H9 (cell line): Measurements from ENCODE around the gene ARHGAP10. TPM values are rescaled to one million over a fixed set of nuclear protein-coding genes. Genes with fewer than 3 reads are reported as not detected.
A peak's percentile ranks its signal among the peaks of the same experiment; 100 is the strongest.

Experiments used
- DNase-seq: peaks from one replicate; pipeline ENCODE4 v3.0.0-alpha.2; 2017
- H2AFZ ChIP-seq: one replicate; pipeline ENCODE4 v1.6.1; 2013; ENCODE audit warnings: mild to moderate bottlenecking, low read length, control low read depth, moderate library complexity
- H2AK5ac ChIP-seq: 2 replicates; pipeline ENCODE4 v1.6.1; 2013; ENCODE audit warnings: low read length, control low read depth, mixed read lengths; ENCODE audit not compliant: insufficient read length
- H2BK120ac ChIP-seq: one replicate; pipeline ENCODE4 v1.6.1; 2013; ENCODE audit warnings: low read depth, mild to moderate bottlenecking, low read length, control low read depth, inconsistent platforms; ENCODE audit not compliant: poor library complexity, severe bottlenecking
- H2BK12ac ChIP-seq: 2 replicates; pipeline ENCODE4 v1.6.1; 2013; ENCODE audit warnings: low read length, control low read depth, mixed read lengths, low read depth; ENCODE audit not compliant: insufficient read length
- H2BK15ac ChIP-seq: 2 replicates; pipeline ENCODE4 v1.6.1; 2013; ENCODE audit warnings: low read depth, low read length, control low read depth
- H2BK20ac ChIP-seq: one replicate; pipeline ENCODE4 v1.6.1; 2013; ENCODE audit warnings: low read depth, mild to moderate bottlenecking, low read length, control low read depth, inconsistent platforms; ENCODE audit not compliant: poor library complexity, severe bottlenecking
- H2BK5ac ChIP-seq: 2 replicates; pipeline ENCODE4 v1.6.1; 2013; ENCODE audit warnings: low read length, control low read depth, mixed read lengths; ENCODE audit not compliant: insufficient read length
- H3K14ac ChIP-seq: 2 replicates; pipeline ENCODE4 v1.6.1; 2013; ENCODE audit warnings: low read length, control low read depth; ENCODE audit not compliant: insufficient read depth
- H3K18ac ChIP-seq: 2 replicates; pipeline ENCODE4 v1.6.1; 2013; ENCODE audit warnings: low read depth, mild to moderate bottlenecking, mixed read lengths, low read length, control low read depth; ENCODE audit not compliant: insufficient read length
- H3K23ac ChIP-seq: 2 replicates; pipeline ENCODE4 v1.6.1; 2013; ENCODE audit warnings: low read length, control low read depth, mixed read lengths, low read depth; ENCODE audit not compliant: insufficient read length
- H3K23me2 ChIP-seq: 2 replicates; pipeline ENCODE4 v1.6.1; 2013; ENCODE audit warnings: low read depth, mild to moderate bottlenecking, mixed read lengths, low read length, control low read depth; ENCODE audit not compliant: insufficient read length, poor library complexity, severe bottlenecking
- H3K27ac ChIP-seq: 2 replicates; pipeline ENCODE4 v1.5.1; 2013; ENCODE audit warnings: low read length, control low read depth, mixed read lengths, low read depth; ENCODE audit not compliant: insufficient read length
- H3K27me3 ChIP-seq: 2 replicates; pipeline ENCODE4 v1.6.1; 2013; ENCODE audit warnings: low read length, control low read depth, inconsistent platforms; ENCODE audit not compliant: insufficient read depth
- H3K4ac ChIP-seq: 2 replicates; pipeline ENCODE4 v1.6.1; 2013; ENCODE audit warnings: low read depth, mild to moderate bottlenecking, control low read depth, inconsistent platforms, low read length, moderate library complexity
- H3K4me1 ChIP-seq: 2 replicates; pipeline ENCODE4 v1.6.1; 2013; ENCODE audit warnings: low read length, control low read depth, inconsistent platforms; ENCODE audit not compliant: insufficient read depth
- H3K4me2 ChIP-seq: 2 replicates; pipeline ENCODE4 v1.6.1; 2013; ENCODE audit warnings: low read length, control low read depth, mixed read lengths; ENCODE audit not compliant: insufficient read length, insufficient read depth
- H3K56ac ChIP-seq: 2 replicates; pipeline ENCODE4 v1.6.1; 2013; ENCODE audit warnings: low read depth, mild to moderate bottlenecking, mixed read lengths, low read length, control low read depth; ENCODE audit not compliant: insufficient read length
- H3K79me1 ChIP-seq: 2 replicates; pipeline ENCODE4 v1.6.1; 2013; ENCODE audit warnings: low read depth, mild to moderate bottlenecking, moderate library complexity, low read length, control low read depth, inconsistent platforms; ENCODE audit not compliant: insufficient read depth, poor library complexity, severe bottlenecking
- H3K79me2 ChIP-seq: 2 replicates; pipeline ENCODE4 v1.6.1; 2013; ENCODE audit warnings: low read length, control low read depth, inconsistent platforms; ENCODE audit not compliant: insufficient read depth
- H3K9ac ChIP-seq: 2 replicates; pipeline ENCODE4 v1.6.1; 2013; ENCODE audit warnings: low read length, control low read depth, mixed read lengths; ENCODE audit not compliant: insufficient read length; ENCODE audit errors: extremely low read depth
- H3K9me3 ChIP-seq: one replicate; pipeline ENCODE4 v1.6.1; 2013; ENCODE audit warnings: low read depth, low read length, inconsistent platforms; ENCODE audit not compliant: control insufficient read depth
- H3T11ph ChIP-seq: one replicate; pipeline ENCODE4 v1.6.1; 2013; ENCODE audit warnings: mild to moderate bottlenecking, low read length, control low read depth, inconsistent platforms
- H4K20me1 ChIP-seq: one replicate; pipeline ENCODE4 v1.6.1; 2013; ENCODE audit not compliant: control insufficient read depth, insufficient read length, insufficient read depth
- H4K5ac ChIP-seq: 2 replicates; pipeline ENCODE4 v1.6.1; 2013; ENCODE audit warnings: low read depth, mild to moderate bottlenecking, mixed read lengths, low read length, control low read depth; ENCODE audit not compliant: insufficient read length
- H4K8ac ChIP-seq: replicated peaks from 2 replicates; pipeline ENCODE4 v1.6.1; 2013; ENCODE audit warnings: low read length, control low read depth, mixed read lengths, low read depth; ENCODE audit not compliant: insufficient read length
- H4K91ac ChIP-seq: 2 replicates; pipeline ENCODE4 v1.6.1; 2013; ENCODE audit warnings: low read depth, mild to moderate bottlenecking, moderate library complexity, mixed read lengths, low read length, control low read depth; ENCODE audit not compliant: insufficient read length
- H3K27ac Mint-ChIP-seq, 3 experiments: 2 replicates in 2 of 3; 3 replicates in 1 of 3; pipeline ENCODE4 v1.8.0; 2020 to 2021; ENCODE audit warnings: mixed read lengths in 3 of 3, mild to moderate bottlenecking in 1 of 3, moderate library complexity in 1 of 3
- H3K27me3 Mint-ChIP-seq: 2 replicates; pipeline ENCODE4 v1.8.0; 2021; ENCODE audit warnings: low read depth, mild to moderate bottlenecking, moderate library complexity, mixed read lengths
- H3K36me3 Mint-ChIP-seq, 3 experiments: 2 replicates in 2 of 3; 3 replicates in 1 of 3; pipeline ENCODE4 v1.8.0; 2020 to 2021; ENCODE audit warnings: low read depth in 3 of 3, mixed read lengths in 3 of 3; ENCODE audit not compliant: insufficient read depth in 1 of 3
- H3K4me1 Mint-ChIP-seq, 2 experiments: 2 replicates each; pipeline ENCODE4 v1.8.0; 2020; ENCODE audit warnings: mixed read lengths in 2 of 2
- H3K4me3 Mint-ChIP-seq, 2 experiments: 2 replicates in 1 of 2; 3 replicates in 1 of 2; pipeline ENCODE4 v1.8.0; 2020 to 2021; ENCODE audit warnings: mild to moderate bottlenecking in 2 of 2, mixed read lengths in 2 of 2, moderate library complexity in 1 of 2
- H3K9me3 Mint-ChIP-seq, 2 experiments: 2 replicates in 1 of 2; 3 replicates in 1 of 2; pipeline ENCODE4 v1.8.0; 2020; ENCODE audit warnings: mild to moderate bottlenecking in 2 of 2, mixed read lengths in 2 of 2, moderate library complexity in 1 of 2
- CTCF ChIP-seq: fragments of 200-600 bp; sonication (generic); conservative IDR thresholded peaks from 3 replicates; pipeline ENCODE4 v1.8.0; 2021; ENCODE audit warnings: antibody characterized with exemption, mild to moderate bottlenecking
- WGBS: extraction: QIAGEN DNeasy Blood & Tissue Kit; methylation state at CpG from one replicate; pipeline ENCODE4 v1.1.7; 2013; ENCODE audit warnings: missing lambda C conversion rate, low lambda C conversion rate, mixed read lengths; ENCODE audit not compliant: insufficient read length; ENCODE audit errors: extremely low coverage; 5-methylcytosine and 5-hydroxymethylcytosine counted together
- total RNA-seq: library from RNA; stranded (reverse); gene quantifications from 2 replicates; pipeline ENCODE4 v1.2.1, GENCODE V29; 2021

The ARHGAP10 gene
- total RNA-seq, 1 experiment from 2014 or later: 7.8 TPM

GRCh38 chr4:147811878-147812277 is 80.0 kb downstream of the ARHGAP10 start:
- Histone ChIP-seq H2BK120ac (no peak overlapping the region), H4K91ac (no peak overlapping the region), H3K18ac (no peak overlapping the region), H3K56ac (no peak overlapping the region), H3K79me2 (no peaks in the 10 kb centered on the region), H4K5ac (no peak overlapping the region), H2BK20ac (no peak overlapping the region), H3K9me3 (no peaks in the 10 kb centered on the region), H3K27ac (no peak overlapping the region), H3K4ac (no peak overlapping the region), H2BK5ac (no peak overlapping the region), H2BK15ac (no peak overlapping the region), H4K20me1 (no peaks in the 10 kb centered on the region), H4K8ac (no peak overlapping the region), H3K23me2 (peaks cover 2% of the 10 kb centered on the region), H3K4me1 (no peaks in the 10 kb centered on the region), H2AK5ac (no peak overlapping the region), H3T11ph (no peak overlapping the region), H3K27me3 (no peaks in the 10 kb centered on the region), H2BK12ac (no peak overlapping the region), H3K14ac (no peak overlapping the region), H3K4me2 (no peak overlapping the region), H2AFZ (no peak overlapping the region), H3K79me1 (no peaks in the 10 kb centered on the region), H3K23ac (no peak overlapping the region), H3K9ac (no peak overlapping the region)
- H3K36me3 Mint-ChIP-seq: no peaks in the 10 kb centered on the region
- no peak overlapping the region for H3K4me3 Mint-ChIP-seq
- H3K27me3 Mint-ChIP-seq: no peaks in the 10 kb centered on the region
- no peak for TF ChIP-seq CTCF
- no peaks in the 10 kb centered on the region for H3K9me3 Mint-ChIP-seq
- peak overlapping the region in 1 of 3 experiments; percentile 85; a peak in 2 of 7 replicates for H3K27ac Mint-ChIP-seq
- WGBS: no CpG with 5 or more reads among the region's 6 CpGs
- no peak for DNase-seq
- peaks cover 12 to 16% of the 10 kb centered on the region in 2 experiments for H3K4me1 Mint-ChIP-seq
